Lung (tissue), 12 donors: ENCODE measurements around the gene RABGEF1. TPM values are rescaled to one million over a fixed set of nuclear protein-coding genes. Genes with fewer than 3 reads are reported as not detected.
"Not testable (repeated sequence)": the region's sequence is repeated elsewhere in the genome, so short reads cannot be mapped to it uniquely, and the experiment has no call there.

Source experiments
- ATAC-seq: fragments of 200-7000 bp; cut with Tn5 transposase; one replicate; pipeline ENCODE4 v1.9.1; 2020; ENCODE audit warnings: moderate number of reproducible peaks; ENCODE audit not compliant: insufficient read depth, low FRiP score
- DNase-seq, 3 donors: peaks; one replicate each; pipeline ENCODE4 v3.0.0-alpha.2; 2013 to 2017
- H3K27ac ChIP-seq, 2 donors: one replicate each; pipeline ENCODE4 v1.5.1; 2013; ENCODE audit warnings: mild to moderate bottlenecking in 2 of 2, moderate library complexity in 2 of 2, control low read depth in 1 of 2, inconsistent platforms in 1 of 2, low read depth in 1 of 2, low read length in 1 of 2
- H3K27me3 ChIP-seq, 3 donors: one replicate each; pipeline ENCODE4 v1.5.1; 2013; ENCODE audit warnings: low read length in 2 of 3; ENCODE audit not compliant: control insufficient read depth in 3 of 3, insufficient read depth in 3 of 3
- H3K36me3 ChIP-seq, 4 donors: one replicate each; pipeline ENCODE4 v1.5.1; 2013; ENCODE audit warnings: low read length in 4 of 4, mild to moderate bottlenecking in 1 of 4, moderate library complexity in 1 of 4; ENCODE audit not compliant: control insufficient read depth in 4 of 4, insufficient read depth in 4 of 4
- H3K4me1 ChIP-seq, 5 donors: one replicate each; pipeline ENCODE4 v1.5.1; 2013; ENCODE audit warnings: low read length in 5 of 5, mild to moderate bottlenecking in 2 of 5, moderate library complexity in 1 of 5; ENCODE audit not compliant: control insufficient read depth in 5 of 5, insufficient read depth in 5 of 5
- H3K4me3 ChIP-seq: one replicate; pipeline ENCODE4 v1.5.1; 2013; ENCODE audit warnings: mild to moderate bottlenecking, control low read depth, moderate library complexity
- H3K9ac ChIP-seq, 2 donors: one replicate each; pipeline ENCODE4 v1.5.1; 2013; ENCODE audit warnings: low read length in 2 of 2, control low read depth in 1 of 2; ENCODE audit not compliant: insufficient read depth in 1 of 2
- H3K9me3 ChIP-seq, 4 donors: one replicate each; pipeline ENCODE4 v1.5.1; 2013; ENCODE audit warnings: low read length in 3 of 4, mild to moderate bottlenecking in 1 of 4, moderate library complexity in 1 of 4; ENCODE audit not compliant: control insufficient read depth in 4 of 4, insufficient read depth in 3 of 4
- CTCF ChIP-seq: IDR thresholded peaks from 2 replicates; pipeline ENCODE4 v1.5.1; 2012; ENCODE audit warnings: mild to moderate bottlenecking; ENCODE audit errors: control extremely low read depth, extremely low read depth
- WGBS, 2 donors: extraction: QIAGEN DNeasy Blood & Tissue Kit; methylation state at CpG; one replicate each; pipeline ENCODE4 v1.1.7; 2013; 5-methylcytosine and 5-hydroxymethylcytosine counted together
- polyA plus RNA-seq, 2 donors: library from polyadenylated mRNA; stranded (reverse); fragments of 200-250 nt; gene quantifications; one replicate each; pipeline ENCODE4 v1.2.1, GENCODE V29; 2013
- total RNA-seq, 2 donors: library from RNA; depleted of rRNA in 1 of 2; stranded (reverse); fragments of >200 nt in 1 of 2; gene quantifications; one replicate each; pipeline ENCODE4 v1.2.1, GENCODE V29; 2014 to 2021
- donor health status: control.
- donor health status: control.
- donor health status: Bipolar disorder and iron deficiency.
- donor health status: healthy.
- donor health status: DM: yes; HTN: yes; CAD: no.

The RABGEF1 gene
- total and polyA plus RNA-seq, 4 donors: 9.3 to 27.3 (median 18.9) TPM

- Histone ChIP-seq H3K27ac (peak overlapping the region; percentile 26 to 67), H3K4me3 (no peak overlapping the region), H3K27me3 (no peaks in the 10 kb centered on the region), H3K9ac (peak overlapping the region in 1 of 2 donors; percentile 87), H3K9me3 (no peaks in the 10 kb centered on the region), H3K4me1 (peaks cover 4 to 14% (median 5%) of the 10 kb centered on the region in 5 donors), H3K36me3 (no peaks in the 10 kb centered on the region)
- TF ChIP-seq CTCF: no peak
- no peak for ATAC-seq
- peak in 2 of 3 donors; percentile 9 to 20 for DNase-seq
- 56 to 74% methylated on average over 16 to 17 of the region's 17 CpGs for WGBS, 2 donors
These were observed 1.1 kb downstream of the RABGEF1 start for GRCh38 chr7:66741710-66742049.

- H3K4me1 ChIP-seq: peaks cover 4 to 14% (median 5%) of the 10 kb centered on the region in 5 donors
- H3K9me3 ChIP-seq, H3K36me3 ChIP-seq, DNase-seq, H3K4me3 ChIP-seq, H3K27ac ChIP-seq, ATAC-seq, H3K27me3 ChIP-seq, H3K9ac ChIP-seq: not testable (repeated sequence)
- 71 to 84% methylated on average over 4 of the region's 4 CpGs for WGBS, 2 donors
These were observed 1.8 kb downstream of the RABGEF1 start for GRCh38 chr7:66742298-66742697.

GRCh38 chr7:66743920-66744319, 3.4 kb downstream of the RABGEF1 start:
- no peak for ATAC-seq
- peaks cover 4 to 16% (median 6%) of the 10 kb centered on the region in 5 donors for H3K4me1 ChIP-seq
- 92 to 93% methylated on average over 9 of the region's 9 CpGs for WGBS, 2 donors

GRCh38 chr7:66747385-66747784, 6.9 kb downstream of the RABGEF1 start:
- peaks cover 0 to 4% (median 0%) of the 10 kb centered on the region in 4 donors for H3K36me3 ChIP-seq
- H3K27ac ChIP-seq: no peak overlapping the region
- no peak for TF ChIP-seq CTCF
- DNase-seq (no peak), ATAC-seq (no peak)
- WGBS, 2 donors: 86 to 97% methylated on average over 2 of the region's 2 CpGs
- peaks cover 0 to 7% (median 2%) of the 10 kb centered on the region in 5 donors for H3K4me1 ChIP-seq
- no peaks in the 10 kb centered on the region for H3K9me3 ChIP-seq
- H3K27me3 ChIP-seq: no peaks in the 10 kb centered on the region
- no peak overlapping the region for H3K4me3 ChIP-seq
- H3K9ac ChIP-seq: no peak overlapping the region

More at GRCh38 chr7:66743920-66744319, 3.4 kb downstream of the RABGEF1 start:
- no peak for TF ChIP-seq CTCF
- DNase-seq: no peak
- no peaks in the 10 kb centered on the region for H3K9me3 ChIP-seq
- H3K4me3 ChIP-seq: no peak overlapping the region
- peaks cover 0 to 2% (median 0%) of the 10 kb centered on the region in 4 donors for H3K36me3 ChIP-seq
- H3K27ac ChIP-seq: no peak overlapping the region
- H3K27me3 ChIP-seq: no peaks in the 10 kb centered on the region
- H3K9ac ChIP-seq: no peak overlapping the region
